ENCODE results near the gene F5.

DNA sequence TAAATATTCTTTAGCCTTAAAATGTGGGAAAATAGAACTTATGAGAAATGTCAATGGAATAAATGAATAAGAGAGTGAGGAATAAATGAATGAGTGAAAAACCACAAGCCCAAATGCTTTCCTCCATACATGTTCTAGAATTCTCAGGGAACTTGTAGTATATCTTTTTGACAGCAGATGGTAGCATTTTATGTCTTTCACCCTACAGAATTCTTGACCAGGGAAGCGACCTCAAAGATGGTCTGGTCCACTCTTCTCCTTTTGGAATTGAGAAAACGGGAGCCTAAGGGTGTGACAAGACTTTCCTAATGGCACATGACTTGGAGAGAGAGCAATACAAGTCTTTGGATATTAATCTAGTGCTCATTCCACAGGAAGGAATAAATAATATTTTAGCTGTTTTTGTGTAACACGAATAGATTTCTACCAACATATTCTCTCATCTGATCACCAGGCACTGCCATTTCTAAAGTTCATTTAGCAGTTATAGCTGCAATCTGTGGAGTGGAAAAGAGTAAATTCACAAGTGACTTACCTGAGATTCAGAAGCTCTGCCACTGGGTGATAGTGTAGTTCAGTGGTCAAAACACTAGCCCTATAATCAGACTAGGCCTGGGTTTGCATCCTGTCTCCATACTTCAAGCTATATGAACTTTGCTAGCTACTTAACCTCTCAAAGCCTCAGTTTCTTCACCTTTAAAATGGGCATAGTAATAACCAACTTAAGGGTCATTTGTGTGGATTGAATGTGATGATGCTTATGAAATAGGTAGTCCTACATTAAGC lies 15.0 kb upstream of the F5 start:
- TF ChIP-seq SMARCE1 (IDR thresholded peaks at IDR 0.05) (no peak), PCBP1 (IDR thresholded peaks at IDR 0.05; ENCODE audit: low read depth, low read length, poor library complexity, severe bottlenecking) (no peak), ATF7 (IDR thresholded peaks at IDR 0.05) (no peak), ZNF232 (CRISPR knock-in tag; IDR thresholded peaks at IDR 0.05) (no peak), DNMT1 (IDR thresholded peaks at IDR 0.05) (no peak), DACH1 (IDR thresholded peaks at IDR 0.05; ENCODE audit: partially characterized antibody) (no peak)
- TF ChIP-seq, protein P1, sequence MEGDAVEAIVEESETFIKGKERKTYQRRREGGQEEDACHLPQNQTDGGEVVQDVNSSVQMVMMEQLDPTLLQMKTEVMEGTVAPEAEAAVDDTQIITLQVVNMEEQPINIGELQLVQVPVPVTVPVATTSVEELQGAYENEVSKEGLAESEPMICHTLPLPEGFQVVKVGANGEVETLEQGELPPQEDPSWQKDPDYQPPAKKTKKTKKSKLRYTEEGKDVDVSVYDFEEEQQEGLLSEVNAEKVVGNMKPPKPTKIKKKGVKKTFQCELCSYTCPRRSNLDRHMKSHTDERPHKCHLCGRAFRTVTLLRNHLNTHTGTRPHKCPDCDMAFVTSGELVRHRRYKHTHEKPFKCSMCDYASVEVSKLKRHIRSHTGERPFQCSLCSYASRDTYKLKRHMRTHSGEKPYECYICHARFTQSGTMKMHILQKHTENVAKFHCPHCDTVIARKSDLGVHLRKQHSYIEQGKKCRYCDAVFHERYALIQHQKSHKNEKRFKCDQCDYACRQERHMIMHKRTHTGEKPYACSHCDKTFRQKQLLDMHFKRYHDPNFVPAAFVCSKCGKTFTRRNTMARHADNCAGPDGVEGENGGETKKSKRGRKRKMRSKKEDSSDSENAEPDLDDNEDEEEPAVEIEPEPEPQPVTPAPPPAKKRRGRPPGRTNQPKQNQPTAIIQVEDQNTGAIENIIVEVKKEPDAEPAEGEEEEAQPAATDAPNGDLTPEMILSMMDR (IDR thresholded peaks at IDR 0.05 in 2 of 3, conservative IDR thresholded peaks at IDR 0.05 in 1 of 3; ENCODE audit: insufficient read depth in 2 of 3, low read depth in 1 of 3, low read length in 3 of 3) = peak in 2 of 3 experiments; percentile 28 to 59; a peak in 3 of 6 replicates
- TF ChIP-seq, protein P2, sequence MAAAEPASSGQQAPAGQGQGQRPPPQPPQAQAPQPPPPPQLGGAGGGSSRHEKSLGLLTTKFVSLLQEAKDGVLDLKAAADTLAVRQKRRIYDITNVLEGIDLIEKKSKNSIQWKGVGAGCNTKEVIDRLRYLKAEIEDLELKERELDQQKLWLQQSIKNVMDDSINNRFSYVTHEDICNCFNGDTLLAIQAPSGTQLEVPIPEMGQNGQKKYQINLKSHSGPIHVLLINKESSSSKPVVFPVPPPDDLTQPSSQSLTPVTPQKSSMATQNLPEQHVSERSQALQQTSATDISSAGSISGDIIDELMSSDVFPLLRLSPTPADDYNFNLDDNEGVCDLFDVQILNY (CRISPR knock-in tag; IDR thresholded peaks at IDR 0.05) = no peak
